Esophagus mucosa (tissue), 1 donor: ENCODE data around the gene IFIT1. TPM values are rescaled to one million over a fixed set of nuclear protein-coding genes. Genes with fewer than 3 reads are reported as not detected.
"Not testable (repeated sequence)": the region's sequence is repeated elsewhere in the genome, so short reads cannot be mapped to it uniquely, and the experiment has no call there.

Experiments
- ATAC-seq: fragments of 200-7000 bp; cut with Tn5 transposase; one replicate; pipeline ENCODE4 v1.9.1; 2020
- total RNA-seq: library from RNA; stranded (reverse); gene quantifications from one replicate; pipeline ENCODE4 v1.2.4, GENCODE V29; 2023
- donor health status: DM: yes; HTN: yes; CAD: no.

The IFIT1 gene
- total RNA-seq, 1 donor from 2014 or later, result 3.8 TPM

DNA sequence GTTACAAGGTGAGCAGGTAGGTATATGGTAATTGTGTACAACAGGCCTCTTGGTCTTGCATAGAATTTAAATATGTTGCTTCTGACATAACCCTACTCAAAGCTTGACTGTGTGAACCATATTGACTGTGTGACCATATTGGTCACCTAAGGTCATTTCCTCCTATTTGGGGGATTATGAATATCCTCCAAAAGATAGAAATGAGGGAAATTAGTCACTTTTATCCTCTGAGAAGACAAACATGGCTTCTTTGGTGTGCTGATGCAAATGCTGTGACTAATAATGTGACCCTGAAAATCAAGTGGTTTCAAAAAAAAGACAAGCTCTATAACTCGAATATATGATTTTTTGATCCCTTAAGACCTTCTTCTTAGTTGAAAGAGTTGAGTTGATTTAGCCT is 49.9 kb downstream of the IFIT1 start:
- ATAC-seq, result no peak

DNA sequence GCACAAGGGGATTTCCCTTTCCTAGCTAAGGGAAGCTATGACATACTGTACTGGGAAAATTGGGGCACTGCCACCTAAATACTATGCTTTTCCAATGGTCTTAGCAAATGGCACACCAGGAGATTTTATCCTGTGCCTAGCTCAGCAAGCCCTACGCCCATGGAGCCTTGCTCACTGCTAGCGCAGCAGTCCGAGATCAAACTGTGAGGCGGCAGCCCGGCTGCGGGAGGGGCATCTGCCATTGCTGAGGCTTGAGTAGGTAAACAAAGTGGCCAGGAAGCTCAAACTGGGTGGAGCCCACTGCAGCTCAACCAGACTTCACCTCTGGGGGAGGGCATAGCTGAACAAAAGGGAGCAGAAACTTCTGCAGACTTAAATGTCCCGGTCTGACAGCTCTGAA is 52.4 kb downstream of the IFIT1 start:
- ATAC-seq, result not testable (repeated sequence)

DNA sequence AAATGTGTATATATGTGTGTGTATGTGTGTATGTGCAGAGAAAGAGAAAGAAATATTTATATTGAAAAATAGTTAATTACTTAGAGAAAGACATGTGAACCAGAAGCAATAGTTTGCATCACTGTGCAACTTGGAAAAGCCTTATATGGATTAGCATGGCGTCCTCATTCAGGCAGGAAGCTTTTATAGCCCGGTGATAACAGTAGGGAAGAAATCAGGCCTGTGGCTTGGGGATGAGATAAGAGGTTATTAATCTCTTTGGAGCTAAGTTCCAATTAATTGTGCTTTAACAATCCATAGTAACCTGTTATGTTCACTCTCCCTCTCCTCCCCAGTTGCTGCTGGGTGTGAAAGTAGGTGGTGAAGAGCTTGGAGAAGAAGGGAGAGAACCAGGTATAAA is 58.5 kb downstream of the IFIT1 start:
- no peak for ATAC-seq

DNA sequence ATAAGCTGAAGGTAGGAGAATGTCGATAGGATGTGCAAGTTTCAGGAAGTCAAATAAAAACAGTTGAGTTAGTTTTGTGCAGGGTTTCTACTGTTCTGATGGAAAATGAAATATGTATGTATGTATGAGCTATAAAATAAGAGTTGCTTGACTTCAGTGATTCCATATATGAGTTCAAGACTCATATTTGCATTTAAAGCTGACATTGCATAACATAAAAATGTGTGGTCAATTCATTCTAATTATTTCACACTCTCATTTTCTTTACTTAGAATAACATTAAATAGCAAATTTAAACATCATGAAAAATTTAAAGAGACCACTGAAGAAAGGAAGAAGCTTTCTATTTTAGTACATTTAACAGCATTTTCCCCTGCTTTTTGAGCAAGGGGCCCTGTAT is 59.8 kb downstream of the IFIT1 start:
- no peak for ATAC-seq

DNA sequence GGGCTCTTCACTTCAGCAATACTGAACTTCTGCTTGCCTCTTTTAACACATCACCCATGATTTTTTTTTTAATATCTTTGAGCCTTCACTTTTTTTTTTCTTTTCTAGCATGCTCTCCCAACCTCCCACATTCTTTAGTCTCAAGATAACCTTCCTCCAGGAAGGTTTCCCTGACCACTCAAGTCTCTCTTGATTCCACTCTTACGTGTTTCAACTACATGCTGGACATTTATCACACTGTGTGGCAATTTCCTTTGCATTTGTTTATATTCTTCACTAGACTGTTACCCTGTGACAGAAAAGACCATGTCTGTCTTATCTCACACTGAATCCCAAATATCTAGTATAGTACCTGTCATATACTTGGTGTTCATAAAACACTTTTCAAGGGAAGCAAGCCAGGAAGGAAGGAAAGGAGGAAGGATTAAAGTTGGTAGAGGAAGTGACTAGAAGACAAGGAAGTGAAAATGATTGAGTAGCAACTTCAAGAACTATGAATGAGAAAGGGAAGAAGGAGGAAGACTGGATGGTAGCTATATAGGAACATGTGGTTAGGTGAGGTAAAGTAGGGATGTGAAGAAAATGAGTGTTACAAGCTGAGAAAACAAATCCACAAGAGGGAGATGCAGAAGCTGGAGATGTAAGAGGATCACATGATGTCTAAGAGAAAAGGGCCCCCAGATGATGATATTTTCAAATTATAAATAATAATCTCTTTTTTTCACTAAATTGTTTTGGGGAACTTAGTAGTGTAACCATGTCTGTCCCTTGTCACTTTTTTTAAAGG is 62.3 kb downstream of the IFIT1 start:
- ATAC-seq, result no peak

Other genes with a start within 250 kb of the IFIT1 start
- 4.8 TPM for gene CH25H, start 185.3 kb upstream of the IFIT1 start, total RNA-seq
- gene LIPA, start 140.8 kb upstream of the IFIT1 start, total RNA-seq, result 26.6 TPM
- 1.5 TPM for gene IFIT2, start 90.6 kb upstream of the IFIT1 start, total RNA-seq
- 3.8 TPM for gene IFIT3, start 64.6 kb upstream of the IFIT1 start, total RNA-seq
- not detected for gene IFIT1B, start 14.6 kb upstream of the IFIT1 start, total RNA-seq
- 5.3 TPM for gene IFIT5, start 21.9 kb downstream of the IFIT1 start, total RNA-seq
- gene SLC16A12, start 143.0 kb downstream of the IFIT1 start, total RNA-seq, result 0.08 TPM